HT-29 (cell line): ENCODE results near the gene TNFRSF11A. TPM values are rescaled to one million over a fixed set of nuclear protein-coding genes. Genes with fewer than 3 reads are reported as not detected.

Experiments
- DNase-seq: peaks from one replicate; pipeline ENCODE4 v3.0.0-alpha.2; 2015; ENCODE audit warnings: low spot score
- total RNA-seq: library from RNA; depleted of rRNA; stranded (reverse); fragments of >200 nt; shearing (Covaris generic); gene quantifications from 2 replicates; pipeline ENCODE4 v1.2.3, GENCODE V29; 2014

Gene TNFRSF11A
- total RNA-seq, 1 experiment from 2014 or later: 7.4 TPM

DNA sequence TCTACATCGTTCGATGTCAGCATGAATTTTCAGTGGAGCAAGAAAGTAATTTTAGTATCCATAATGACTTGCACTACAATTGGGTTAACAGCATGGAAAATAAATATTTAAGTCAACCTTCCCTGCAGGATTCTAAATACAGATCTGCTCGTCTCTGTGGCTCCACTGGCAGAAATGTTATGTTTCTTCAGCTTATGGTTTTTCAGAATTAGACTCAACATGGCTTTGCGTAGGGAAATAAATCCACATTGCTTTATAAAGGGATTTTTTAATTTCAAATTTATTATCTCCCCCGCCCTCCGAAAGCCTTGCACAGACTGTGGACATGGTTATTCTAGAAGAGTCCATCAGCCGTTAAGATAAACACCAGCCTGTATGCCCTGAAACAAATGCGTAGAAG lies 18.2 kb downstream of the TNFRSF11A start:
- DNase-seq: no peak

DNA sequence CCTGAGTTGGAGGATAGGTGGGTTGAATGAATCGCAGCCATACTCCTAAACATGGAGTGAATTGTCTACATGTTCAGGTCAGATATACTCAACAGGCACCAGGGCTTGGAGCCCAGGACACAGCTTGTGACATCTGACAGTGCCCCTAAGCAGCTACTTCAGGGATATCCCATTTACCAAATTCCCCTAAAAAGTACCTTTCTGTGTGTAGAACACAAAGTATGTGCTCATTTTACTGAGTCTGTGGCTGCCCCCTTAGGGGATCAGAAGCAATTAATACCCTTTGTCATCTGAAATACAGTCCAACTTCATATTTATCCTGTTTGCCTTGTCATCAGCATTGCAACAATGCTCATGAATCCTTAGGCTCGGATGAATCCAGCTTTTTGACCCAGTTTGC lies 20.8 kb downstream of the TNFRSF11A start:
- DNase-seq: no peak

DNA sequence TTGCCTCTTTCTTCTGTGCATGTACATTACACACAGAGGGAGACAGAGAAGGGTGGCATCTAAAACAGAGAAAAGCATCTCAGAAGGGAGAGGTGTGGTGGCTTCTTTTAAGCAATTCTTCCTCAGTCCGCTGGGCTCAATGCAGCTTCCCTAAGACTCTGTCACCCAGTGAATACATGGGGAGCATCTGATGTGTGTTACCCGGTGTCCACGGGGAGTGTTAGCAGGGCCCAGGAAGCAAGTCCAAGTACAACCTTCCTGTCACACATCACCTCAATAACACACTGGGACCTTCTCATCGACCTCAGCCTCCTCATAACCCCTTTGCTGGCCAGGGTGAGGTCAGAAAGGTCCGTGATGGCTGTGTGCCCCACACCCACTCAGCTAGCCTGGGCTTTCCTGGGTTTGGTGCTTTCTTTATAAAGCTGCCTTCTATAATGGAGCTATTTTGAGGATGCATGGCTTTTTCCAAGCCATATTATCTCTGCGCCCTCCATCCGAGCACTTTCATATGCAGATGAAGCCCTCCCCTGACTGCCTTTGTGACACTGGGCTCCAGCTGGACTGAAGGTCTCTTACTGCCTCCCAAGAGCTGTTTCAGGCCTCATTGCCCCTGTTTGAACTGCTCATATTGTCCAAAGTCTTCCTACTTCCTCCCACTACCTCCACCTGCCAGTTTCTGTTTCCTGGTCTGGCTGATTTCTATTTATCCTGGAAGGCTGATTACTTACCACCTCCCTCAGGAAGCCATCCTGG lies 21.4 kb downstream of the TNFRSF11A start:
- no peak for DNase-seq

DNA sequence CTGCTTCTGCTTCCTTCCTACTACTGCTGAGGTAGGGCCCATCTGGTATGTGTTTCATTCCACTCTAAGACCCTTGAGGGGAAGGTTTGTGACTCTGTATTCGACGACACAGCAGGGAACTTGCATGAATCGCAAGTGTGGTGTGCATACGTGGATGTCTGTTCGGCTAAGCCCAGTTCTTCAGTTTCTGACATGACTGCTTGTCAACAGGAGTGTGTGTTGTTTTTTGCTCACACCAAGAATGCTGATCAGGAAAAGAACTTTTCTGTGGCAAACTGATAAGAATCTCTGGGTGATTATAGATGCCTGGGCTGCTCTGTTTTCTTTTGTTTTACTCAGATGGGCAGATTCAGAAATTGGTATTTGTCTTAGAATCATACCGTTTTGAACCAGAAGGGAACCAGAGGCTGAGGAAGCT lies 22.0 kb downstream of the TNFRSF11A start:
- DNase-seq: no peak

DNA sequence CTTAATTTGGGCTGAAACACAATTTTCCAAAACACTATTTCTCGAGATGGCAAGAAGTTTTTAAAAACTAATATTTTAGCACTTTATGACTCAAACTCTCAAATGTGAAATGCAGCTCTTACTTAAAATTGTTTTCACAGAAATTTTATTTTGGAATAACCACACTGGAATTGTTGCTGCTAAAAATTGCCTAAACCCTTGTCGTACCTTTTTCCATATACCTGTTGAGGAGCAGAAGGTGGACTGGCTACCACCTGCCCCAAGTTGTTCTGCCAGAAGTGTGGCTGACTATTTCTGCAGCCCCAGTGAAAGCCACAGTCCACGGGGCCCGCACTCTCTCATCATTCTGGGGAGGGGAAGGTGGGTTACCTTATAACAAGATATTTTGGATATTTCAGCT lies 23.4 kb downstream of the TNFRSF11A start:
- DNase-seq: no peak

DNA sequence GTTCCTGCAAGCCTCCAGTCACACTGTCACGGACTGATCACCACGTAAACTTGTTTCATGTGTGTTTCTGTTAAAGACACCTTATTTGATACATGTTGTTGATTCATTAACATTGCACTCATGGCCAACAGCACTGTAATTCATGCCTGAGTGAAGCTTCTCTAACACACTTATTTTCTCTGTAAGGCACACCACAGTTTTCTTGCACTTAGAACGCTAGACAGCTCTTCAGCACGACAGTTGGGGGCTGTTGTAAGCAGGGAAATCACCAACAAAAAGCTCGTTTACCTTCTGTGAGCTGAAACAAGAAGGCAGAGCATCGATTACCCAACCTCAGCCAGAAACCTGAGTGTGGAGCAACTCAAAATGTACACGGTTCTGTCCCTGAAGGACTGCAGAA lies 28.1 kb downstream of the TNFRSF11A start:
- DNase-seq: no peak

DNA sequence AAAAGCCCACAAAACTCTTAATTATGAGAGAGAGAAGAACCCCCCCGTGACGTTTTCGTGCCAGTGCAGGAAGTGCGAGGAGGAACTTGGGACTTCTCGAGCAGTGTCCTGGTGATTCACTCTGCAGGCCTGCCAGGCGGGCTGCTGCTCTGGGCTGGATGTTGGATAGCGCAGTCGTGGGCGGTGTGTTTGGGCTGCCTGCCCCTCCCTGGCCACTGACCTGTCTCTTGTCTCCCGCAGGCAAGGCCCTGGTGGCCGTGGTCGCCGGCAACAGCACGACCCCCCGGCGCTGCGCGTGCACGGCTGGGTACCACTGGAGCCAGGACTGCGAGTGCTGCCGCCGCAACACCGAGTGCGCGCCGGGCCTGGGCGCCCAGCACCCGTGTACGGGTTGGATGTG lies 29.0 kb downstream of the TNFRSF11A start:
- no peak for DNase-seq

DNA sequence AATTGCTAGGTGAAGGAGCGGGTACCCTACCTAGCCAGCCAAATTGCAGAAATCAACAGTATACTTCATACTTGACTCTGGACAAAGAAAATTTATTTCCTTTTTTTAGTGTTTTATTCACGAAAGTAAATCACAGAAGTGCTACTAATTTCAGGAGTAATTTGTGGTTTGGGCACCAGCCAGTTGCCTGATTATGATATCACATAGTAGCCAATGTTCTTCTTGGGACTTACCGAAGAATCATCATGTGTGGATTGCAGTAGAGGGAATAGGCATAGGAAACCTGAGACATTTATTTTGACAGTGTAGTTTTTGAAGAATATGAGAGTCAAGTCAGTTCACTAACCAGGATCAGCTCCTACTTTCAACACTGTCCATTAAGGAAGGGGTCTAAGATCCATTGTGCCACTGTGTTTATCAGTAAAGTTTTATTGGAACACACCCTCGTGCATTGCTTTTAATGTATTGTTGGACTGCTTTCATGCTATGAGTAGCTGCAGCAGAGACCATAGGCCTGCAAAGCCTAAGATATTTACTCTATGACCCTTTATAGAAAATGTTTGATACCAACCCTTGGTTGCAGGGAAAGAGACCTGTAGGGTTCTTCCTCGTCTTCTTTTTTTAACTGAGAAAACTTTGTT lies 32.1 kb downstream of the TNFRSF11A start:
- DNase-seq: no peak

DNA sequence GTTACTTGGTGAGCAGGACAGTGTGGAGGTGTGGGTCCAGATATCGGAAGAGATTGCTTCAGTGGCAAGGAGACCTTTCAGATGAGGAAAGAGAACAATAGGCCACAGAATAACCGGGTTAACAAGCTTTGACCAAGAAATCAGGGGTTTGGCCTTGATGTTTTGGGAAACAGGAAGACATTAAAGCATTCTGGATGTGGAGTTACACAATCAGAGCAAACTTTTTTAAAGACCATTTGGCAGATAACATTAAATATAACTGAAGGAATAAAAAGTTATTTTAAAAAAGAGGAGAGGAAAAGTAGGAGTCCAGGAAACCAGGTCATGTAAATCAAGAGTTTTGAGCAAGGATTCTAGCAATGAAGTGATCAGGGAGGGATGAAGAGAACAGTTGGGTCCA lies 35.7 kb downstream of the TNFRSF11A start:
- no peak for DNase-seq

DNA sequence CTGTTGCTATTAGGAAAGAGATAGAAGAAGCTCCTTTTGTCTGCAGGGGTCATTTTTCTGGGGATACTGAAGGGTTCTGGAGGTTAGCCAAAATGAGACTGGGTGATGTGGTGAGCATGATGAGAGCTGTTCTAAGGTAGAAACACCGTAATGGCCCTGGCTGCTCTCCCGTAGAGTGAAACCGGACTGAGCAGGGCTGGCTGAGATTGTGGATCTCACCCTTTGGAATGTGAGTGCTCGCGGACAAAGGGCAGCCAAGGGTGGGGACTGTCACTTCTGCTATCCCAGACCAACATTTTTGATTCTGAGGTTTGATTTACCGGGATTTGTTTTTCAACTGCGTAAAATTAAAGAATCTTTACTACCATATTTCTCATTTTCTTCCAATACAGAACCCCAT lies 36.2 kb downstream of the TNFRSF11A start:
- DNase-seq: no peak

DNA sequence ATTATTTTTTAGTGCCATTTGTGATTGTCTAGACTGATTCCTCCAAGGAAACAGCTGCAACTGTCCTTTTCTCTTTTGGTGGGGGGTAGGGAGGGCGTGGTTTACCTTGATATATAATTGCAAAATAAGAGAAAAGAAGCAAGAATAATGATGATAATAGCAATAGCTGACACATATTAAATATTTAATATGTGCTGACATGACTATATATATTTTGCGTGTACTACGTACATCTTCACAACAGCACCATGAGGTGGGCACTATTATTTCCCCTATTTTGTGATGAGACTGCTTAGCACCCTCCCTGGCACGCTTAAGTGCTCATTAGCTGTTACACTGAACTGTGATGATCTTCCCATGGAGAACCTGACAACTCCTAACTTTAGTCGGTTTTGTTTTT lies 39.4 kb downstream of the TNFRSF11A start:
- no peak for DNase-seq

DNA sequence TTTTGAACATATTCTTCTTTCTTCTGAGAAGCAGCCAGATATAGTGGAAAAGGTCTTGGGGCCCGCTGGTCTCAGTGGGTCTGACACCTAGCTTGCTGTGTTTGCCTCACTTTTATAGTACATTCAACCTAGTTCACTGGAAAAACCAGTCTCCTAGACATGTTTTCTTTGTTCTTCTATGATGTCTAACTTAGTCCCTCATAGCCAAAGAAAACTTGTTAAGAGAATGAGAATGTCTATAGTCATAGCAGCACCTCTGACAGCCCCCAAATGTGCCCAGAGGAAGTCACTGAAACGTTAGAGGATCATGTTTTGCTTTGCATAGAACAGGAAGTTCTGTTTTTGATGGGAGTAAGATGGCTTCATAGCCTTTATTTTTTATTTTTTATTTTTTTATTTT lies 40.3 kb downstream of the TNFRSF11A start:
- DNase-seq: no peak

DNA sequence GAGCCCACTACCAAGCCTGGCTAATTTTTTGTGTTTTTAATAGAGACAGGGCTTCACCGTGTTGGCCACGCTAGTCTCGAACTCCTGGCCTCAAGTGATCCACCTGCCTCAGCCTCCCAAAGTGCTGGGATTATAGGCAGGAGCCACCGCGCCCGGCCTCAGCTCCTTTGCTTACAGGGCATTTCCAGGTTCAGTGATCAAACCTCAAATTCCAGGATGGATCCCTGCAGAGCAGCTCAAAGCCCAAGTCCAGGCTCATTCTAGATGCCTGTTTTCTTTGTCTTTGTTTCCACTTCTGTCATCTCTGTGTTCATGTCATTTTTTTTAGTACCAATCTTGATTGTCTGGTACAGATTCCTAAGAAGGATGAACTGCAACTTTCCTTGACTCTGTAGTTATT lies 41.9 kb downstream of the TNFRSF11A start:
- DNase-seq: no peak

DNA sequence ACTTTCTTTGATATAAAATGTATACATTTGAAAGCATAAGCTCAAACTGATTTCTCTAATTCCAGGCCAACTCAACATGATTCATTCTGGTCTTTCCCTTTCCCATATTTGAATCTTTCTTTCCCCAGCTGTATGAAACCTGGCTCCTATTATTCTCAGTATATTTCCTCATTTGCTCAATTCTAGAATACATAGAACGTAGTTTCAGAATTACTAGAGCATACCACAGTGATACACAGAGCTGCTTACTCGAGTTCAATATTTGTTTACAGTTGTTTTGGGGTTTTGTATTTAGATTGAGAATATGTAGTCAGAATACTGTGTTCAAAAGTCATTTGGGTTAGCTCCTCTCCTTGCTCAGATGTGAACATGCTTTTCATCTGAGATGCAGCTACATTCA lies 43.0 kb downstream of the TNFRSF11A start:
- no peak for DNase-seq

DNA sequence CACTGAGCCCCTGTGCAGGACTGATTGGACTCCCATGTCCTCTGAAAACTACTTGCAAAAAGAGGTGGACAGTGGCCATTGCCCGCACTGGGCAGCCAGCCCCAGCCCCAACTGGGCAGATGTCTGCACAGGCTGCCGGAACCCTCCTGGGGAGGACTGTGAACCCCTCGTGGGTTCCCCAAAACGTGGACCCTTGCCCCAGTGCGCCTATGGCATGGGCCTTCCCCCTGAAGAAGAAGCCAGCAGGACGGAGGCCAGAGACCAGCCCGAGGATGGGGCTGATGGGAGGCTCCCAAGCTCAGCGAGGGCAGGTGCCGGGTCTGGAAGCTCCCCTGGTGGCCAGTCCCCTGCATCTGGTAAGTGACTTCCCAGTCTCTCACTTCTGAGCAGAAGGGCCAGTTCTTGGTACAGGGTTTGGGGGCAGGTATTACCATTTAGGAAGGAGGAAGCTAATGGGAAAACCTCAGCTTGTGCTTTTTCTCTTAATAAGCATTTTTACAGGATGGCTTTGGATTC lies 44.1 kb downstream of the TNFRSF11A start:
- no peak for DNase-seq

DNA sequence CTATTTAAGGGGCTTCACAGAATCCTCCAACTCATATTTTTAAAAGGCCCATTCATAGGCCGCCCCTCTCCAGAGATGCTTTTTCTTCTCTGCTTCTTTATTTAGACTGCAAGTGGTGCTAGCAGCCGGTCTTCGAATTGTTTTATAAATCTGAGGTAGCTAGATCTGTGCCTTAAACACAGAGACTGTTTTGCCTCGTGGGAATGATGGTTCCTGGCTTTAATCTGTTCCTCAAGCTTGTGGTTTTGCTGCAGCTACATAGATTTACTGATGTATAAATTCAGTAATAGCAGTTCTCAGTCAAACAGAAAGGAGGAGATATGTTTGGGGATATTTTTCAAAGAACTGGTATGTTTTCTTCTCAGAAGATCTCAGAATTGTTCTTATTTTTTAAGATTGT lies 45.3 kb downstream of the TNFRSF11A start:
- DNase-seq: no peak

DNA sequence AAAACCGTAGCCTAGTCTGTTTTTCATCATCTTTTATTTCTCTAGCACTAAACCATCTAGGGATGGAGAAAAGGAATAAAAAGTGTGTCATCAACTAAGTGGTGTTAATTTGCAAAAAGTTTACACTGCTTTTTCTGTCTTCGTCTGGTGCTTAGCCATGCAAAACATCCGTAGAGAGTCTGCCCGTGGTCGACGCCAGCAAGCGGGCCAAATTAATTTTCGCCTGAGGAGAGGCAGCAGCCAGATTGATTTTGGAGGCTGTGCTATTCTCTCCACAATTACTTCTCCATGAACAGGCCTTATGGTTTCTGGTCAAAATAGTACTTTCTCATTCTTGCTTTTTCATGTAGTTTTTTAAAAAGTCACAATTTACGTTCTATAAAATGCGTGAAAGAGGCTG lies 46.3 kb downstream of the TNFRSF11A start:
- no peak for DNase-seq

DNA sequence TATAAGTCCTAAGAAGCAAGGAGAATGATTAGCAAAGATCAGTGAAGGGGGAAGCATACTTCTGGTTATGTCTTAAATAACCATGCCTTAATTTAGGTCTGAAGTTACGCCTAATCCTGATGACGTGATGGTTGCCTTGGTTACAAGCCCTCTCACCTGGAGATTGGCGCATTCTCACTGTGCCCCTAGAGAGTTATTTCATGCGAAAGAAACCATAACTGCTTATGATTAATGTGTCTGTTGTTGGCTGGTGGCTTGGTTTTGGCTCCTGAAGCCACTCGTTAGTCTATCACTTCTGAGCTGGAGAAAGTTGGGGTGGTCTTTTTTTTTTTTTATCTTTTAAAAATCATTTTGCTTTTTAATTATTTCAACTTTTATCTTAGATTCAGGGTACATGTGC lies 47.0 kb downstream of the TNFRSF11A start:
- DNase-seq: no peak

DNA sequence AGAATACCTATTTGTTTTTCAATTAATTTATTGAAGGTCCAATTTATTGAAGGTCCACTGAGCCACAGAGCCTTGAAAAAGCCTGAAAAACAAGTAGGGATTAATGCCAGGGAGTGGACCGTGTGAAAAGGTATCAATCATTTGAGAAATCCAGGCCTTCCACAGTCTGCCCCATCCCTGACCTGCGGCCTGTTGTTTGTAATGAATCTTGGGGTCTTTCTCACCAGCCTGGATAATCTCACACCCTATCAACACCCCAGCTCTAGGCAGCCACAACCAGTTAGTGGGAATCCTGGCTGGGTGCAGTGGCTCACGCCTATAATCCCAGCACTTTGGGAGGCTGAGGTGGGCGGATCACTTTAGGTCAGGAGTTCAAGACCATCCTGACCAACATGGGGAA lies 47.8 kb downstream of the TNFRSF11A start:
- no peak for DNase-seq

DNA sequence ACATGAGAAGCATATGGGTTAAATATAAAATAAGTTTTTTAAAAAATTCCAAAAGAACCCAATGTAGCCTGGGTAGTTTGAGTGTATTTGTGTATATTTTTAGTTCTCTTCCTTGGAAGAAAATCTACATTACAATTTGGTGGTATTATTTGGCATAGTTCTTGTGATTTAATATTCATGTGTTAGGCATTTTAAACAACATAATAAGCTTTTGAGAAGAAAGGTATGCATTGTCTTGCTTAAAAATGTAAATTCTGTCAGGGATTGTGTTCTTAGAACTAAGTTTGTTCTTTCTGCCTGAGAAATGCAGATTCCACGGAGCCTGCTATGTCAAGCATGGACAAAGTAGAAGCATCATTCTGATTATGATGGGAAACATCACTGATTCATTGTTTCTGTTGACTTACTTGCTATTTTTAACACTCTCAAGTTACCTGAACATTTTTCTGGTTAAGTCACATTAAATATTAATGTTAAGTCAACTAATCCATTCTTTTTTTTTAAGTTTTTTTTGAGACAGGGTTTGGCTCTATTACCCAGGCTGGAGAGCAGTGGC lies 49.4 kb downstream of the TNFRSF11A start:
- DNase-seq: no peak

DNA sequence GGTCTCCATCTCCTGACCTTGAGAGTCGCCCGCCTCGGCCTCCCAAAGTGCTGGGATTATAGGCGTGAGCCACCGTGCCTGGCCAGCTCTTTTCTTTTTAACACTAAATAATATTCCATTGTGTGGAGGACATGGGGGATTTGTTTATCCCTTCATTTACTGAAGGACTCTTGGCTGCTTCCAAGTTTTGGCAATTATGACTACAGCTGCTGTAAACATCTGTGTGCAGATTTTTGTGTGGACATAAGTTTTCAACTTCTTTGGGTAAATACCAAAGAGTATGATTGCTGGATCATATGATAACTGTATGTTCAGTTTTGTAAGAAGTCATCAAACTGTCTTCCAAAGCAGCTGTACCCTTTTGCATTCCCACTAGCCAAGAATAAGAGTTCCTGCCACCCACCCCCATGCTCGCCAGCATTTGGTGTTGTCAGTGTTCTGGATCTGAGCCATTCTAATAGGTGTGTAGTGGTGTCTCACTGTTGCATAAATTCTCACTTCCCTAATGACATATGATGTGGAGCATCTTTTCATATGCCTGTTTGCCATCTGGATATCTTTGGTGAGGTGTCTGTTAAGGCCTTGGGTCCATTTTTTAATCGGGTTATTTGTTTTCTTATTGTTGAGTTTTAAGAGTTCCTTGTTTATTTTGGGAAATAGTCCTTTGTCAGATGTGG lies 52.2 kb downstream of the TNFRSF11A start:
- no peak for DNase-seq

DNA sequence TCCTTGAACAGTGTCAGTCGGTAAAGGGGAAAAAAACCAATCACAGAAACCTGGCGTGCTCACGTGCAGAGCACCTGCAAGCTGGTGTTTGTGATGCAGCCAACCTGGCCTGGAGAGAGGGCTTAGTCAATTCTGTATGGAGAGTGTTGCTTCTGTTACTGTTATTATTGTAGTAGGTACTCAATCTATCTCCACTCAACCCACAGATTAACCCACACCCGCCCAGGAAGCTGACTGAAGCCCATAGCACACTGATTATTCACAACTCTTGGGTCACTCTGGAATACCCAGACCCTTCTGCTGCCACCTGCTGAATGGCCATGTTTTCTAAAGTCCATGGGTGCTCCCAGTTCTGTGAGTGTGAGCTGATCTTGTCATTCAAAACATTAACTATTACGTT lies 53.9 kb downstream of the TNFRSF11A start:
- no peak for DNase-seq
